Neural crest cell (in vitro differentiated cells): ENCODE measurements around the gene ZNF304. TPM values are rescaled to one million over a fixed set of nuclear protein-coding genes. Genes with fewer than 3 reads are reported as not detected.

Source experiments
- DNase-seq: peaks from one replicate; pipeline ENCODE4 v3.0.0; 2021; ENCODE audit warnings: low read depth, mixed read lengths, low spot score
- H3K27ac Mint-ChIP-seq: one replicate; pipeline ENCODE4 v1.8.0; 2021; ENCODE audit warnings: mild to moderate bottlenecking, mixed read lengths; ENCODE audit not compliant: unreplicated experiment
- H3K27me3 Mint-ChIP-seq: 2 replicates; pipeline ENCODE4 v1.8.0; 2021; ENCODE audit warnings: low read depth, mild to moderate bottlenecking, mixed read lengths
- H3K36me3 Mint-ChIP-seq: 2 replicates; pipeline ENCODE4 v1.8.0; 2021; ENCODE audit warnings: low read depth, mild to moderate bottlenecking, mixed read lengths
- H3K4me1 Mint-ChIP-seq: 2 replicates; pipeline ENCODE4 v1.8.0; 2021; ENCODE audit warnings: mixed read lengths
- H3K4me3 Mint-ChIP-seq: one replicate; pipeline ENCODE4 v1.8.0; 2021; ENCODE audit warnings: mild to moderate bottlenecking, mixed read lengths
- H3K9me3 Mint-ChIP-seq: 2 replicates; pipeline ENCODE4 v1.8.0; 2021; ENCODE audit warnings: mixed read lengths
- CTCF ChIP-seq: fragments of 200-600 bp; sonication (generic); conservative IDR thresholded peaks from 2 replicates; pipeline ENCODE4 v1.5.0; 2021; ENCODE audit warnings: antibody characterized with exemption, mild to moderate bottlenecking
- total RNA-seq: library from RNA; stranded (reverse); gene quantifications from 2 replicates; pipeline ENCODE4 v1.2.1, GENCODE V29; 2021

The ZNF304 gene
- total RNA-seq, 1 donor from 2014 or later: 11.3 TPM

GRCh38 chr19:57321116-57321515 is 30.0 kb upstream of the ZNF304 start:
- peak overlapping the region; percentile 96 for H3K4me3 Mint-ChIP-seq
- no peaks in the 10 kb centered on the region for H3K9me3 Mint-ChIP-seq
- peaks cover 29% of the 10 kb centered on the region for H3K4me1 Mint-ChIP-seq
- H3K27ac Mint-ChIP-seq: peak overlapping the region; percentile 98
- peaks cover 3% of the 10 kb centered on the region for H3K36me3 Mint-ChIP-seq
- H3K27me3 Mint-ChIP-seq: peaks cover 22% of the 10 kb centered on the region
- TF ChIP-seq CTCF: no peak
- no peak for DNase-seq

DNA sequence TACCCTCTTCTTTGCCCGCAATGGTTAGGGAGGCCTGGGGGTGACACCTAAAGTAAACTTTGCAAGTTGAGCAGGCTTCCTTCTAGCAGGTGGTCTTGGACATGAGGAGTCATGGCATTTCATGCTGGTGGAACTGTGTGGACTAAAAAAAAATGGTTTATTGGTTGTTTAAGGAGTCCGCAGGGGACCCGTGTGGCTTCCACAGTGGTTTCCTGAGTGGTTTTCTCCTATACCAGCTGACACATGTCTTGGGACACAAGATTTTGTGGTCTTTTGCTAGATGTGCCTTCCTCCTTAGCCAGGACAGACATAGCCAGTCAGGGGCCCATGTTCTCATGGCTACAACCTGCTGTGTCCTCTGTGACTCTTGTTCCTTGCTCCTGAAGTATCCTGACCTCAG is 29.3 kb upstream of the ZNF304 start:
- H3K4me1 Mint-ChIP-seq: peaks cover 29% of the 10 kb centered on the region
- peak overlapping the region; percentile 96 for H3K4me3 Mint-ChIP-seq
- H3K27ac Mint-ChIP-seq: no peak overlapping the region
- no peaks in the 10 kb centered on the region for H3K9me3 Mint-ChIP-seq
- no peak for DNase-seq
- peaks cover 6% of the 10 kb centered on the region for H3K36me3 Mint-ChIP-seq
- TF ChIP-seq CTCF: no peak
- H3K27me3 Mint-ChIP-seq: peaks cover 15% of the 10 kb centered on the region

DNA sequence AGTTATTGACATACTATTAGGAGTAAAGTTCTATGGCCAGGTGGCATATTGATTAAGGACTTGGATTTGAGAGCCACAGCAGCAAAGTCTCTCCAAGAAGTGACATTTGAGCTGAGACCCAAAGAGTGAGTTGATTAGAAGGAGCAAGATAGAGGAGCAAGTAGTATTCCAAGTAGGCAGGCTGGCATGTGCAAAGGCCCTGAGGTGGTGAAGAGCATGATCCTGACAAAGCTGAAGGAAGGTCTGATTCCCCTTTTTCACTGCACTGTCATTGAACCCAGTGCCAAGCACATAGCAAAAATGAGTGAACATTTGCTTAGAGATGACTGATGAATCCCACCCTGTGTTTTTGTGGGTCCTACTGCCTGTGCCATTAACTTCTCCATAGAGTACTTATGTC is 26.1 kb upstream of the ZNF304 start:
- no peak overlapping the region for H3K4me3 Mint-ChIP-seq
- H3K27ac Mint-ChIP-seq: no peak overlapping the region
- DNase-seq: no peak
- peaks cover 24% of the 10 kb centered on the region for H3K36me3 Mint-ChIP-seq
- no peaks in the 10 kb centered on the region for H3K9me3 Mint-ChIP-seq
- H3K27me3 Mint-ChIP-seq: no peaks in the 10 kb centered on the region
- TF ChIP-seq CTCF: no peak
- H3K4me1 Mint-ChIP-seq: peaks cover 24% of the 10 kb centered on the region

- Mint-ChIP-seq H3K27ac (no peak overlapping the region), H3K36me3 (peaks cover 26% of the 10 kb centered on the region)
Observed at GRCh38 chr19:57327993-57328392, 23.1 kb upstream of the ZNF304 start.

GRCh38 chr19:57334191-57334590 is 16.9 kb upstream of the ZNF304 start:
- Mint-ChIP-seq H3K27ac (peak overlapping the region; percentile 21), H3K27me3 (peaks cover 3% of the 10 kb centered on the region), H3K4me3 (no peak overlapping the region), H3K4me1 (no peaks in the 10 kb centered on the region), H3K9me3 (no peaks in the 10 kb centered on the region), H3K36me3 (peaks cover 3% of the 10 kb centered on the region)
- no peak for DNase-seq
- TF ChIP-seq CTCF: no peak

More at GRCh38 chr19:57327993-57328392, 23.1 kb upstream of the ZNF304 start:
- TF ChIP-seq CTCF: no peak
- H3K9me3 Mint-ChIP-seq: no peaks in the 10 kb centered on the region
- H3K27me3 Mint-ChIP-seq: no peaks in the 10 kb centered on the region
- DNase-seq: no peak
- H3K4me1 Mint-ChIP-seq: no peaks in the 10 kb centered on the region
- H3K4me3 Mint-ChIP-seq: no peak overlapping the region

- DNase-seq: no peak
- Mint-ChIP-seq H3K36me3 (no peaks in the 10 kb centered on the region), H3K4me1 (no peaks in the 10 kb centered on the region), H3K27me3 (peaks cover 44% of the 10 kb centered on the region), H3K9me3 (no peaks in the 10 kb centered on the region), H3K4me3 (no peak overlapping the region), H3K27ac (no peak overlapping the region)
- TF ChIP-seq CTCF: no peak
Observed at GRCh38 chr19:57338877-57339276, 12.2 kb upstream of the ZNF304 start.
